H1 (cell line): ENCODE data around the gene TLK1. TPM values are rescaled to one million over a fixed set of nuclear protein-coding genes. Genes with fewer than 3 reads are reported as not detected.

ENCODE experiments used
- CTCF ChIA-PET: fragments of 300-600 bp; sonication (Branson Sonifier 250); formaldehyde crosslinking; loops from one replicate; lab custom pipeline; 2021; ENCODE audit not compliant: partially characterized antibody; lab: Charles Lee
- POLR2A ChIA-PET: fragments of 300-600 bp; sonication (Branson Sonifier 250); formaldehyde crosslinking; loops from one replicate; lab custom pipeline; 2021; ENCODE audit warnings: inconsistent platforms; ENCODE audit not compliant: partially characterized antibody; lab: Charles Lee
- DNase-seq, 2 experiments: peaks; one replicate each; pipeline versions ENCODE4 v3.0.0 to v3.0.0-alpha.2; 2010 to 2022; ENCODE audit warnings: low spot score in 2 of 2, low read depth in 1 of 2, mixed read lengths in 1 of 2
- FAIRE-seq: peaks from 2 replicates; lab custom pipeline; 2011; peaks lifted over from hg19 to GRCh38; lab: Jason Lieb, UNC
- H2AFZ ChIP-seq: 2 replicates; pipeline ENCODE4 v1.8.1; 2012; ENCODE audit warnings: low read length, inconsistent platforms
- H2AK5ac ChIP-seq: 2 replicates; pipeline ENCODE4 v1.6.1; 2013; ENCODE audit warnings: low read depth, low read length
- H2BK120ac ChIP-seq: replicated peaks from 2 replicates; pipeline ENCODE3; 2013; ENCODE audit warnings: low read depth, low read length, inconsistent platforms
- H2BK12ac ChIP-seq: 2 replicates; pipeline ENCODE4 v1.6.1; 2013; ENCODE audit warnings: low read depth, low read length
- H2BK15ac ChIP-seq: 2 replicates; pipeline ENCODE4 v1.6.1; 2013; ENCODE audit warnings: low read length
- H2BK20ac ChIP-seq: 2 replicates; pipeline ENCODE4 v1.6.1; 2013; ENCODE audit warnings: low read length
- H2BK5ac ChIP-seq: 2 replicates; pipeline ENCODE4 v1.6.1; 2013; ENCODE audit warnings: low read depth, low read length
- H3K14ac ChIP-seq: 2 replicates; pipeline ENCODE4 v1.6.1; 2013; ENCODE audit warnings: inconsistent platforms; ENCODE audit not compliant: insufficient read length
- H3K18ac ChIP-seq: 2 replicates; pipeline ENCODE4 v1.6.1; 2013; ENCODE audit warnings: low read length; ENCODE audit errors: extremely low read depth
- H3K23ac ChIP-seq: 2 replicates; pipeline ENCODE4 v1.6.1; 2013; ENCODE audit warnings: inconsistent platforms; ENCODE audit not compliant: insufficient read length
- H3K23me2 ChIP-seq: 2 replicates; pipeline ENCODE4 v1.6.1; 2013; ENCODE audit warnings: low read depth, low read length
- H3K27ac ChIP-seq: 2 replicates; pipeline ENCODE4 v1.6.1; 2011; ENCODE audit warnings: low read depth, low read length, inconsistent platforms
- H3K27me3 ChIP-seq, 4 experiments: replicated peaks in 1 of 4; 1 replicate in 1 of 4; 2 replicates in 3 of 4; pipeline versions ENCODE4 v1.6.1 to v1.8.1; 2011 to 2013; ENCODE audit warnings: low read length in 3 of 4, mild to moderate bottlenecking in 3 of 4, inconsistent platforms in 2 of 4, mixed read lengths in 2 of 4, moderate library complexity in 1 of 4; ENCODE audit not compliant: control insufficient read depth in 3 of 4, insufficient read depth in 3 of 4; ENCODE audit errors: extremely low read depth in 1 of 4
- H3K36me3 ChIP-seq, 4 experiments: 2 replicates each; pipeline versions ENCODE4 v1.6.1 to v1.8.1; 2011 to 2013; ENCODE audit warnings: mild to moderate bottlenecking in 4 of 4, low read length in 3 of 4, moderate library complexity in 2 of 4, control low read depth in 1 of 4, inconsistent platforms in 1 of 4; ENCODE audit not compliant: insufficient read depth in 4 of 4, control insufficient read depth in 2 of 4
- H3K4ac ChIP-seq: replicated peaks from 2 replicates; pipeline ENCODE3; 2013; ENCODE audit warnings: low read length, low read depth, mixed read lengths, inconsistent platforms; ENCODE audit not compliant: insufficient read length
- H3K4me1 ChIP-seq, 4 experiments: replicated peaks in 1 of 4; 1 replicate in 1 of 4; 2 replicates in 3 of 4; pipeline versions ENCODE4 v1.6.1 to v1.8.1; 2011 to 2013; ENCODE audit warnings: low read length in 3 of 4, inconsistent platforms in 2 of 4, mixed read lengths in 1 of 4; ENCODE audit not compliant: insufficient read depth in 4 of 4, control insufficient read depth in 3 of 4
- H3K4me2 ChIP-seq, 2 experiments: 2 replicates each; pipeline versions ENCODE4 v1.6.1 to v1.8.1; 2011 to 2013; ENCODE audit warnings: low read depth in 2 of 2, low read length in 2 of 2, control low read depth in 1 of 2, inconsistent platforms in 1 of 2, mild to moderate bottlenecking in 1 of 2; ENCODE audit not compliant: insufficient read depth in 1 of 2
- H3K4me3 ChIP-seq, 4 experiments: fragments of 200-600, 300-600 bp in 1 of 4; sonication (generic), shearing (Covaris generic), sonication (Bioruptor Twin) in 1 of 4; 2 replicates each; pipeline versions ENCODE4 v1.5.1 to v1.8.1; 2011 to 2016; ENCODE audit warnings: low read length in 4 of 4, low read depth in 3 of 4, control low read depth in 2 of 4, inconsistent platforms in 2 of 4, mild to moderate bottlenecking in 2 of 4, mixed read lengths in 1 of 4, moderate library complexity in 1 of 4; ENCODE audit not compliant: insufficient read depth in 2 of 4; ENCODE audit errors: extremely low read depth in 1 of 4
- H3K56ac ChIP-seq: replicated peaks from 2 replicates; pipeline ENCODE3; 2013; ENCODE audit warnings: low read depth, mild to moderate bottlenecking, mixed read lengths, low read length, inconsistent platforms; ENCODE audit not compliant: insufficient read length
- H3K79me1 ChIP-seq: 2 replicates; pipeline ENCODE4 v1.6.1; 2013; ENCODE audit warnings: low read depth, low read length, control low read depth
- H3K79me2 ChIP-seq, 2 experiments: 2 replicates each; pipeline versions ENCODE4 v1.6.1 to v1.8.1; 2012 to 2013; ENCODE audit warnings: low read length in 2 of 2, mild to moderate bottlenecking in 2 of 2, inconsistent platforms in 1 of 2; ENCODE audit not compliant: insufficient read depth in 2 of 2, control insufficient read depth in 1 of 2
- H3K9ac ChIP-seq, 4 experiments: replicated peaks in 1 of 4; 1 replicate in 1 of 4; 2 replicates in 3 of 4; pipeline versions ENCODE4 v1.6.1 to v1.8.1; 2011 to 2013; ENCODE audit warnings: low read depth in 3 of 4, low read length in 3 of 4, control low read depth in 2 of 4, mild to moderate bottlenecking in 2 of 4, moderate library complexity in 2 of 4, inconsistent platforms in 1 of 4; ENCODE audit errors: extremely low read depth in 1 of 4
- H3K9me3 ChIP-seq, 2 experiments: 2 replicates each; pipeline versions ENCODE4 v1.6.1 to v1.8.1; 2012 to 2013; ENCODE audit warnings: mild to moderate bottlenecking in 2 of 2, moderate library complexity in 2 of 2, control low read depth in 1 of 2, inconsistent platforms in 1 of 2, low read depth in 1 of 2, low read length in 1 of 2, mixed read lengths in 1 of 2; ENCODE audit not compliant: insufficient read depth in 2 of 2
- H4K20me1 ChIP-seq, 2 experiments: replicated peaks in 1 of 2; 2 replicates each; pipeline versions ENCODE3 to v1.8.1; 2011 to 2013; ENCODE audit warnings: inconsistent platforms in 2 of 2, low read length in 2 of 2, mild to moderate bottlenecking in 1 of 2; ENCODE audit not compliant: insufficient read depth in 2 of 2, control insufficient read depth in 1 of 2
- H4K5ac ChIP-seq: 2 replicates; pipeline ENCODE4 v1.6.1; 2013; ENCODE audit warnings: low read length, low read depth, mixed read lengths, inconsistent platforms; ENCODE audit not compliant: insufficient read length
- H4K8ac ChIP-seq: 2 replicates; pipeline ENCODE4 v1.8.0; 2013; ENCODE audit warnings: mild to moderate bottlenecking, moderate library complexity, low read length, inconsistent platforms; ENCODE audit not compliant: insufficient read depth; ENCODE audit errors: extremely low read depth
- H4K91ac ChIP-seq: replicated peaks from 2 replicates; pipeline ENCODE3; 2013; ENCODE audit warnings: low read length, mixed read lengths, inconsistent platforms; ENCODE audit not compliant: insufficient read length
- ATF2 ChIP-seq: IDR thresholded peaks from 2 replicates; pipeline ENCODE4 v1.6.1; 2012; ENCODE audit warnings: low read length, inconsistent platforms
- YY1 ChIP-seq: IDR thresholded peaks from 2 replicates; pipeline ENCODE4 v1.6.1; 2011; ENCODE audit warnings: low read depth, mild to moderate bottlenecking, low read length
- ZNF274 ChIP-seq: IDR thresholded peaks from 2 replicates; pipeline ENCODE4 v1.7.0; 2012; ENCODE audit warnings: low read length, borderline replicate concordance; ENCODE audit errors: extremely low read depth
- WGBS, 2 experiments: shearing (Covaris generic) in 1 of 2; methylation state at CpG; one replicate each; pipeline versions ENCODE4 v1.1.6 to v1.1.7; 2013 to 2015; ENCODE audit warnings: low lambda C conversion rate in 2 of 2, mixed read lengths in 2 of 2, inconsistent platforms in 1 of 2, low coverage in 1 of 2, missing lambda C conversion rate in 1 of 2; ENCODE audit not compliant: insufficient replicate concordance in 2 of 2, insufficient coverage in 1 of 2, insufficient read length in 1 of 2; ENCODE audit errors: extremely low coverage in 1 of 2, missing lambda C conversion rate in 1 of 2; 5-methylcytosine and 5-hydroxymethylcytosine counted together
- polyA plus RNA-seq, 7 experiments: library from polyadenylated mRNA; depleted of rRNA in 3 of 7; stranded (reverse) in 5 of 7; unstranded in 2 of 7; fragments of >200 nt in 5 of 7; fragments of 200-250 nt in 2 of 7; gene quantifications; 1 replicate in 5 of 7; 2 replicates in 1 of 7; 4 replicates in 1 of 7; pipeline versions ENCODE4 v1.2.1 to v1.2.3, GENCODE V29; 2011 to 2013; ENCODE audit warnings: missing spikeins in 2 of 7, mixed read lengths in 2 of 7
- total RNA-seq: library from RNA; stranded (reverse); fragmentation: NEBNext Ultra II Directional; extraction: Animal tissue kit (Norgen Biotek cat#: 25700); gene quantifications from 2 replicates; pipeline ENCODE4 v1.2.1, GENCODE V29; 2021

The TLK1 gene
- total and polyA plus RNA-seq, 2 of the 8 experiments (the other 6 are each of a cell fraction or from before 2014, with no cell fraction given) = 11.2 to 102 TPM

- Histone ChIP-seq H3K27ac (no peak overlapping the region), H3K56ac (no peak overlapping the region), H2BK5ac (no peak overlapping the region), H3K79me1 (no peaks in the 10 kb centered on the region), H2BK15ac (no peak overlapping the region), H3K36me3 (peaks cover 5 to 36% (median 11%) of the 10 kb centered on the region in 4 experiments; a peak in 4 of 8 replicates), H3K9me3 (no peaks in the 10 kb centered on the region), H4K20me1 (no peaks in the 10 kb centered on the region), H3K14ac (no peak overlapping the region), H2BK12ac (no peak overlapping the region), H3K4me3 (no peak overlapping the region), H2BK20ac (no peak overlapping the region), H3K23me2 (no peaks in the 10 kb centered on the region), H3K4me1 (no peaks in the 10 kb centered on the region), H3K4ac (no peak overlapping the region), H3K4me2 (no peak overlapping the region), H4K5ac (no peak overlapping the region), H4K91ac (no peak overlapping the region), H2AFZ (no peak overlapping the region), H3K27me3 (no peaks in the 10 kb centered on the region), H4K8ac (no peak overlapping the region), H3K79me2 (0 out of 4 replicates have a peak, but pooled peaks cover 0 to 2% of the 10 kb centered on the region in 2 experiments), H2BK120ac (no peak overlapping the region), H3K9ac (no peak overlapping the region), H2AK5ac (no peak overlapping the region), H3K23ac (no peak overlapping the region), H3K18ac (no peak overlapping the region)
- ChIA-PET POLR2A (no interaction called here), CTCF (no interaction called here)
- 43% methylated on average over 2 of the region's 2 CpGs; no CpG with 5 or more reads in 1 of the 2 experiments for WGBS, 2 experiments
- no peak for DNase-seq
- no peak for TF ChIP-seq ZNF274
- TF ChIP-seq ATF2 = no peak
- TF ChIP-seq YY1 = no peak
- no peak for FAIRE-seq
Measured at GRCh38 chr2:171034315-171034714, 126.4 kb downstream of the TLK1 start.
